ENCODE data around the gene FAM25G. TPM values are rescaled to one million over a fixed set of nuclear protein-coding genes. Genes with fewer than 3 reads are reported as not detected.

Gene FAM25G
- total RNA-seq, 1 donor from 2014 or later, result not detected

GRCh38 chr10:47444047-47444446 is 47.5 kb downstream of the FAM25G start:
- no peaks in the 10 kb centered on the region for H3F3A ChIP-seq (ENCODE audit: low read depth)
- no peaks in the 10 kb centered on the region for H3K4me1 ChIP-seq
- TF ChIP-seq CTCF (IDR thresholded peaks at IDR 0.05), result no peak
- TF ChIP-seq EZH2 (IDR thresholded peaks at IDR 0.05), result no peak
- no peak for TF ChIP-seq EZH2phosphoT487 (IDR thresholded peaks at IDR 0.05)
- no peaks in the 10 kb centered on the region for H3K27me3 ChIP-seq
- no peaks in the 10 kb centered on the region for H3K79me2 ChIP-seq (ENCODE audit: low read depth)
- Mint-ChIP-seq H3K27me3 (ENCODE audit: insufficient read depth, low read depth) (peaks cover 7% of the 10 kb centered on the region), H3K27ac (no peak overlapping the region), H3K4me1 (peaks cover 6% of the 10 kb centered on the region), H3K36me3 (peaks cover 2% of the 10 kb centered on the region), H3K4me3 (no peak overlapping the region), H3K9me3 (peaks cover 15% of the 10 kb centered on the region)
- no peak overlapping the region for H3K9ac ChIP-seq
- no peaks in the 10 kb centered on the region for H4K20me1 ChIP-seq (ENCODE audit: low read depth)
- H3K9me3 ChIP-seq (ENCODE audit: low read depth), result no peaks in the 10 kb centered on the region
- DNase-seq (ENCODE audit: low spot score), result no peak
- H3K36me3 ChIP-seq, result no peaks in the 10 kb centered on the region
- no peak overlapping the region for H2AFZ ChIP-seq (replicated peaks)
- no peak overlapping the region for H3K4me3 ChIP-seq
- no peak overlapping the region for H3K27ac ChIP-seq
- no peak overlapping the region for H3K4me2 ChIP-seq

- no peaks in the 10 kb centered on the region for H3K9me3 ChIP-seq (ENCODE audit: low read depth)
- H3K27me3 ChIP-seq, result no peaks in the 10 kb centered on the region
- no peak overlapping the region for H3K9ac ChIP-seq
- Mint-ChIP-seq H3K4me3 (no peak overlapping the region), H3K4me1 (peaks cover 6% of the 10 kb centered on the region), H3K36me3 (peaks cover 2% of the 10 kb centered on the region), H3K9me3 (peaks cover 15% of the 10 kb centered on the region), H3K27me3 (ENCODE audit: insufficient read depth, low read depth) (peaks cover 4% of the 10 kb centered on the region), H3K27ac (no peak overlapping the region)
- no peaks in the 10 kb centered on the region for H3K4me1 ChIP-seq
- H4K20me1 ChIP-seq (ENCODE audit: low read depth), result no peaks in the 10 kb centered on the region
- no peak overlapping the region for H3K4me3 ChIP-seq
- H3K27ac ChIP-seq, result no peak overlapping the region
- TF ChIP-seq EZH2 (IDR thresholded peaks at IDR 0.05), result no peak
- TF ChIP-seq EZH2phosphoT487 (IDR thresholded peaks at IDR 0.05), result no peak
- TF ChIP-seq CTCF (IDR thresholded peaks at IDR 0.05), result no peak
- H3K4me2 ChIP-seq, result no peak overlapping the region
- no peaks in the 10 kb centered on the region for H3F3A ChIP-seq (ENCODE audit: low read depth)
- H2AFZ ChIP-seq (replicated peaks), result no peak overlapping the region
- no peaks in the 10 kb centered on the region for H3K79me2 ChIP-seq (ENCODE audit: low read depth)
- DNase-seq (ENCODE audit: low spot score), result no peak
- H3K36me3 ChIP-seq, result no peaks in the 10 kb centered on the region
These were observed 48.4 kb downstream of the FAM25G start for GRCh38 chr10:47443145-47443544.

DNA sequence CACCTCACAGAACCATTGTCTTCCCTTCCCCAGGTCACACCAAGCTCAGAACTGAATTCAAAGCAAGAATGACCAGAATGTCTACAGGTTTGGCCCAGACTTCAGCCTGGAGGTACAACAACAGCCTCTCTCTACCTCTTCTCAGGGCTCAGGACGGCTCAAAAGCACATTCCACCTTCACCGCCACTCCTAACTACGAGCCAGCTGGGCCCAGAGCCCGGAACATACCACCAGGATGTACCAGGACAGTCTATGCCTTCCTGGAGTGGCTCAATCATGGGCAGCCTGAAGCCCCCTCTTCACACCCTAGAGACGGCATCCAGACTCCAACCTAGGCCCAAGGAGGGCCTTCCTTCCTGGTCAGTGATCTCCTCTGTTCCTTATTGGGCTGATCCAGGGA is 49.1 kb downstream of the FAM25G start:
- H3K4me2 ChIP-seq, result no peak overlapping the region
- no peaks in the 10 kb centered on the region for H4K20me1 ChIP-seq (ENCODE audit: low read depth)
- Mint-ChIP-seq H3K27me3 (ENCODE audit: insufficient read depth, low read depth) (peaks cover 2% of the 10 kb centered on the region), H3K36me3 (peaks cover 2% of the 10 kb centered on the region), H3K9me3 (peaks cover 17% of the 10 kb centered on the region), H3K4me3 (no peak overlapping the region), H3K27ac (no peak overlapping the region), H3K4me1 (no peaks in the 10 kb centered on the region)
- no peak for DNase-seq (ENCODE audit: low spot score)
- H3K9me3 ChIP-seq (ENCODE audit: low read depth), result no peaks in the 10 kb centered on the region
- H3K4me3 ChIP-seq, result no peak overlapping the region
- H2AFZ ChIP-seq (replicated peaks), result no peak overlapping the region
- TF ChIP-seq EZH2 (IDR thresholded peaks at IDR 0.05), result no peak
- TF ChIP-seq CTCF (IDR thresholded peaks at IDR 0.05), result no peak
- no peak for TF ChIP-seq EZH2phosphoT487 (IDR thresholded peaks at IDR 0.05)
- no peaks in the 10 kb centered on the region for H3F3A ChIP-seq (ENCODE audit: low read depth)
- no peak overlapping the region for H3K9ac ChIP-seq
- H3K27me3 ChIP-seq, result no peaks in the 10 kb centered on the region
- no peak overlapping the region for H3K27ac ChIP-seq
- no peaks in the 10 kb centered on the region for H3K79me2 ChIP-seq (ENCODE audit: low read depth)
- no peaks in the 10 kb centered on the region for H3K36me3 ChIP-seq
- no peaks in the 10 kb centered on the region for H3K4me1 ChIP-seq

Data from neural progenitor cell (in vitro differentiated cells).